Sigmoid colon (tissue), 7 donors: ENCODE measurements around the gene LSG1. TPM values are rescaled to one million over a fixed set of nuclear protein-coding genes. Genes with fewer than 3 reads are reported as not detected.
A peak's percentile ranks its signal among the peaks of the same experiment; 100 is the strongest.

ENCODE experiments used
- DNase-seq: peaks from one replicate; pipeline ENCODE4 v3.0.0-alpha.2; 2019
- H3K27ac ChIP-seq, 4 donors: fragments of 200-600 bp; sonication (generic); one replicate each; pipeline ENCODE4 v1.5.1; 2016 to 2019; ENCODE audit warnings: mild to moderate bottlenecking in 1 of 4
- H3K27me3 ChIP-seq, 3 donors: fragments of 200-600 bp; sonication (generic); one replicate each; pipeline ENCODE4 v1.5.1; 2019; ENCODE audit warnings: mild to moderate bottlenecking in 1 of 3
- H3K36me3 ChIP-seq, 4 donors: fragments of 200-600 bp; sonication (generic); one replicate each; pipeline ENCODE4 v1.5.1; 2016 to 2019
- H3K4me1 ChIP-seq, 4 donors: fragments of 200-600 bp; sonication (generic); one replicate each; pipeline ENCODE4 v1.5.1; 2017 to 2019
- H3K4me3 ChIP-seq, 4 donors: fragments of 200-600 bp; sonication (generic); one replicate each; pipeline ENCODE4 v1.5.1; 2017 to 2019; ENCODE audit warnings: mild to moderate bottlenecking in 2 of 4, moderate library complexity in 1 of 4
- H3K9me3 ChIP-seq, 4 donors: fragments of 200-600 bp in 3 of 4; sonication (generic) in 3 of 4; one replicate each; pipeline versions ENCODE4 v1.5.1 to v1.6.1; 2013 to 2019
- EP300 ChIP-seq, 4 donors: sonication (generic); formaldehyde crosslinking; IDR thresholded peaks; one replicate each; pipeline ENCODE4 v1.6.1; 2017; ENCODE audit warnings: antibody characterized with exemption in 4 of 4
- POLR2A ChIP-seq, 2 donors: fragments of 450-650 bp; IDR thresholded peaks; one replicate each; pipeline ENCODE4 v1.6.1; 2016; ENCODE audit warnings: antibody characterized with exemption in 2 of 2, mild to moderate bottlenecking in 2 of 2, moderate library complexity in 2 of 2
- POLR2AphosphoS5 ChIP-seq, 4 donors: sonication (generic); formaldehyde crosslinking; IDR thresholded peaks; one replicate each; pipeline ENCODE4 v1.6.1; 2017; ENCODE audit warnings: antibody characterized with exemption in 4 of 4
- WGBS, 2 donors: extraction: QIAGEN DNeasy Blood & Tissue Kit; methylation state at CpG; one replicate each; pipeline ENCODE4 v1.1.7; 2013; 5-methylcytosine and 5-hydroxymethylcytosine counted together
- intact Hi-C: fragments of 100-400 bp; cut with DNase I; formaldehyde crosslinking; loops from one replicate; pipeline ENCODE4 v1.15.1; 2023
- polyA plus RNA-seq, 3 donors: library from polyadenylated mRNA; stranded (reverse); fragments of 200-250 nt; gene quantifications; one replicate each; pipeline ENCODE4 v1.2.3, GENCODE V29; 2013
- total RNA-seq, 4 donors: library from RNA; depleted of rRNA; stranded (reverse); fragments of >200 nt; gene quantifications; one replicate each; pipeline ENCODE4 v1.1.0, GENCODE V29; 2016
- TF ChIP-seq, protein P1 (sequence below), 4 experiments: fragments of 450-650 bp in 3 of 4; fragments of 200-600 bp in 1 of 4; IDR thresholded peaks; one replicate each; pipeline ENCODE4 v1.5.1; 2016 to 2019; ENCODE audit warnings: antibody characterized with exemption in 4 of 4, mild to moderate bottlenecking in 3 of 4, moderate library complexity in 2 of 4
- donor health status: healthy with polysubstance abuse.
- donor health status: Bipolar disorder and iron deficiency.
- donor health status: healthy.

The LSG1 gene
- total and polyA plus RNA-seq, 7 donors: 6.0 to 32.4 (median 21.0) TPM

DNA sequence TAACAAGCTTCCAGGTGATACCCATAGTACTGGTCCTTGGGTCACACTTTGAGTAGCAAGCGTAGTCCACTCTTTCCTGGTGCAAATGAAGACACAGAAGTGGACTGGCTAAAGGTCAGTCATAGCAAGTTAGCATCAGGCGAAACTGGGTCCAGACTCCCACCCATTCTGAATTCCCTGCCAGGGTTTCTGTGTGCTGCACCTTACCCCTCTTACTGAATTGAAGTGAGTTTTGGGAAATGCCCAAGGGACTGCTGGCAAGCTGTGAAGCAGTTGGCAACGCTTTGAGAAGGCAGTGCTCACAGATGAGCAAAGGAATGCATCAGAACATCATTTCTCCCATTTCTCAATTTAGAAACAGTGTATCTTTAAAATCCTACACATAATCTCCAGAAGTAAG lies 1.8 kb upstream of the LSG1 start:
- H3K27ac ChIP-seq: no peak overlapping the region
- H3K4me3 ChIP-seq: no peak overlapping the region
- peaks cover 0 to 12% (median under 1%) of the 10 kb centered on the region in 4 donors for H3K36me3 ChIP-seq
- TF ChIP-seq, protein P1, sequence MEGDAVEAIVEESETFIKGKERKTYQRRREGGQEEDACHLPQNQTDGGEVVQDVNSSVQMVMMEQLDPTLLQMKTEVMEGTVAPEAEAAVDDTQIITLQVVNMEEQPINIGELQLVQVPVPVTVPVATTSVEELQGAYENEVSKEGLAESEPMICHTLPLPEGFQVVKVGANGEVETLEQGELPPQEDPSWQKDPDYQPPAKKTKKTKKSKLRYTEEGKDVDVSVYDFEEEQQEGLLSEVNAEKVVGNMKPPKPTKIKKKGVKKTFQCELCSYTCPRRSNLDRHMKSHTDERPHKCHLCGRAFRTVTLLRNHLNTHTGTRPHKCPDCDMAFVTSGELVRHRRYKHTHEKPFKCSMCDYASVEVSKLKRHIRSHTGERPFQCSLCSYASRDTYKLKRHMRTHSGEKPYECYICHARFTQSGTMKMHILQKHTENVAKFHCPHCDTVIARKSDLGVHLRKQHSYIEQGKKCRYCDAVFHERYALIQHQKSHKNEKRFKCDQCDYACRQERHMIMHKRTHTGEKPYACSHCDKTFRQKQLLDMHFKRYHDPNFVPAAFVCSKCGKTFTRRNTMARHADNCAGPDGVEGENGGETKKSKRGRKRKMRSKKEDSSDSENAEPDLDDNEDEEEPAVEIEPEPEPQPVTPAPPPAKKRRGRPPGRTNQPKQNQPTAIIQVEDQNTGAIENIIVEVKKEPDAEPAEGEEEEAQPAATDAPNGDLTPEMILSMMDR (IDR thresholded peaks at IDR 0.05): no peak
- TF ChIP-seq EP300 (IDR thresholded peaks at IDR 0.05) (no peak), POLR2A (IDR thresholded peaks at IDR 0.05) (no peak), POLR2AphosphoS5 (IDR thresholded peaks at IDR 0.05) (no peak)
- H3K9me3 ChIP-seq: no peaks in the 10 kb centered on the region
- intact Hi-C loops: loop anchor here (5.0 kb wide), 1 partner anchor 849 kb away; no protein-coding TSS in a partner anchor
- WGBS, 2 donors: 78 to 85% methylated on average over 3 of the region's 3 CpGs
- DNase-seq: no peak
- H3K4me1 ChIP-seq: peaks cover 0 to 23% (median 20%) of the 10 kb centered on the region in 4 donors
- no peaks in the 10 kb centered on the region for H3K27me3 ChIP-seq

DNA sequence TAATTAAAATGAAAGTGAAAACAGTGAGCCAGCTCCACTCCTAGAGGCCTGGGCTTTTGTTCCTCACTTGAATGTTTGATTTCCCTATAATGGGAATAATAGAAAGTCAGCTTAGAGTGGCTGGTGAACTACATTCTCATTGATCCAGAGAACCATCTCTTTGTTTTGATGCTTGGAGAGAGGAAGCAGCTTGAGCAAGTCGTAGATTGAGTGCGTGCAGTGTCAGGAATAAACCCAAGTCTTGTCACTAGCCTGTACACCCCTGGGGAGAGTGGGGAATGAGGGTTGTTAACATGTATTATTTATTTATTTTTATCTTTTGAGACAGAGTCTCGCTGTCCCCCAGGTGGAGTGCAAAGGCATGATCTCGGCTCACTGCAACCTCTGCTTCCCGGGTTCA lies 885 bp upstream of the LSG1 start:
- intact Hi-C loops: loop anchor here (5.0 kb wide), 1 partner anchor 849 kb away; no protein-coding TSS in a partner anchor
- no peak for TF ChIP-seq EP300 (IDR thresholded peaks at IDR 0.05)
- no peak for TF ChIP-seq POLR2A (IDR thresholded peaks at IDR 0.05)
- TF ChIP-seq, protein P1 (IDR thresholded peaks at IDR 0.05): no peak
- TF ChIP-seq POLR2AphosphoS5 (IDR thresholded peaks at IDR 0.05): no peak
- Histone ChIP-seq H3K27me3 (no peaks in the 10 kb centered on the region), H3K36me3 (peaks cover 0 to 20% (median 4%) of the 10 kb centered on the region in 4 donors), H3K27ac (peak overlapping the region; percentile 84 to 90 (median 86)), H3K4me1 (peaks cover 0 to 23% (median 20%) of the 10 kb centered on the region in 4 donors), H3K4me3 (peak overlapping the region; percentile 65 to 88 (median 79)), H3K9me3 (no peaks in the 10 kb centered on the region)
- WGBS, 2 donors: 18 to 41% methylated on average over 5 of the region's 5 CpGs
- DNase-seq: no peak

DNA sequence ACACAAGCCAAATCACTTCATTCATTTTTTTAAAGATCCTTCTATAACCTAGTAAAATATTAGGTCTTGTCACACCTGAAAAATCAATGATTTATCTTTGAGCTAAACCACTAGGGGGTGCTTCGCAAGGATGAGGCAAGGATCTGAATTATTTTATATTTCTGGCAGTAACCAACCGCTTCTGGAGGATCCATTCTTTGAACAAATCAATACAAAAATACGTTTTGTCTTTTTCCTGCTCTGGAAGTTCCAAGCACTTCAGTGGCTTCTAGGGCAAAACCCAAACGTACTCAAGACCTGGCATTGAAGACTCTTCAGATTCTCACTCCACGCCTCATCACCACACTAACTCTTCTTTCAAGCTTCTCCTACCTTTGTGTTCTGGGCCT lies 486 bp downstream of the LSG1 start:
- WGBS, 2 donors: 0% methylated on average over 5 of the region's 5 CpGs
- Histone ChIP-seq H3K36me3 (peaks cover 0 to 29% (median 4%) of the 10 kb centered on the region in 4 donors), H3K9me3 (no peaks in the 10 kb centered on the region), H3K27ac (peak overlapping the region; percentile 84 to 90 (median 86)), H3K4me3 (peak overlapping the region; percentile 65 to 88 (median 79)), H3K4me1 (peaks cover 0 to 23% (median 20%) of the 10 kb centered on the region in 4 donors), H3K27me3 (no peaks in the 10 kb centered on the region)
- DNase-seq: no peak
- TF ChIP-seq, protein P1 (IDR thresholded peaks at IDR 0.05): peak in 3 of 4 experiments; percentile 36 to 48 (median 37)
- TF ChIP-seq POLR2A (IDR thresholded peaks at IDR 0.05): no peak
- intact Hi-C loops: loop anchor here (5.0 kb wide), 1 partner anchor 851 kb away; no protein-coding TSS in a partner anchor

DNA sequence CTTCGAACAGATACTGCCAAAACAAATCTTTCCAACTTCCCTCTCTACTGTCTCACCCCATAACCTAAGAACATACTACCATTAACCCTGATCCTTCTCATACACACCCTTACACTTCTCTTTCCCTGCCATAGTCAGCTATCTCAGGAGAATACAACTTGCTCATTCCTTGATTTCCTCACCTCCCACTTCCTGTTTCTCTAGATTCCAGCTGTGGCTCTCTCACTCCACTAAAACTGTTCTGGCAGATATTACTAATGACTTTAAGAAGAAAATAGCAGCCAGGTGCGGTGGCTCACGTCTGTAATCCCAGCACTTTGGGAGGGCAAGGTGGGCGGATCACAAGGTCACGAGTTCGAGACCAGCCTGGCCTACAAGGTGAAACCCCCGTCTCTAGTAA lies 4.6 kb downstream of the LSG1 start:
- H3K27me3 ChIP-seq: no peaks in the 10 kb centered on the region
- intact Hi-C loops: no loop called here
- no peaks in the 10 kb centered on the region for H3K9me3 ChIP-seq
- peaks cover 0 to 17% (median 15%) of the 10 kb centered on the region in 4 donors for H3K4me1 ChIP-seq
- peaks cover 5 to 67% (median 23%) of the 10 kb centered on the region in 4 donors for H3K36me3 ChIP-seq
- no peak for TF ChIP-seq POLR2AphosphoS5 (IDR thresholded peaks at IDR 0.05)
- no peak for TF ChIP-seq POLR2A (IDR thresholded peaks at IDR 0.05)
- no peak for TF ChIP-seq EP300 (IDR thresholded peaks at IDR 0.05)
- TF ChIP-seq, protein P1 (IDR thresholded peaks at IDR 0.05): no peak
- no peak overlapping the region for H3K27ac ChIP-seq
- WGBS, 2 donors: 81 to 91% methylated on average over 7 of the region's 7 CpGs
- H3K4me3 ChIP-seq: no peak overlapping the region
- no peak for DNase-seq

DNA sequence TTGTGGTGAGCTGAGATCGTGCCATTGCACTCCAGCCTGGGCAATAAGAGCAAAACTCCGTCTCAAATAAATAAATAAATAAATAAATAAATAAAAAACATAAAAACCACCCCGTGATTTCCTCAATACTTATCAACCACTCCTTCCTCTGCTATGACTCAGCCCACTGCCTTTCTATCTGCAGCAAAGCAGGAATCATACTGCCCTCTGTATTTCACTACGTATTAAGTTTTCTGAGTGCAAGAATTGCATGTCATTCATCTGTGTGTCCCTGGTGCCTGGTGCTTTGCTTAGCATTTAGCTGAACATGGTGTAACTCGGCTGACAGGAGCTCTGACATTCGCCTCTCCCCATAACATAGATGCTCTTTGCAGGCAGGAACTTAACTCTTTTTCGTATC lies 7.1 kb downstream of the LSG1 start:
- WGBS, 2 donors: 91 to 94% methylated on average over 7 of the region's 7 CpGs
- no peaks in the 10 kb centered on the region for H3K27me3 ChIP-seq
- no peaks in the 10 kb centered on the region for H3K9me3 ChIP-seq
- no peak for TF ChIP-seq EP300 (IDR thresholded peaks at IDR 0.05)
- TF ChIP-seq, protein P1 (IDR thresholded peaks at IDR 0.05): no peak
- TF ChIP-seq POLR2AphosphoS5 (IDR thresholded peaks at IDR 0.05): no peak
- TF ChIP-seq POLR2A (IDR thresholded peaks at IDR 0.05): no peak
- H3K4me3 ChIP-seq: no peak overlapping the region
- H3K36me3 ChIP-seq: peaks cover 5 to 90% (median 26%) of the 10 kb centered on the region in 4 donors
- DNase-seq: no peak
- H3K4me1 ChIP-seq: peaks cover 0 to under 1% (median 0%) of the 10 kb centered on the region in 4 donors
- H3K27ac ChIP-seq: no peak overlapping the region
- intact Hi-C loops: no loop called here
